ENCODE measurements around the gene PLA2G4B.

GRCh38 chr15:41887161-41887560, 48.5 kb downstream of the PLA2G4B start:
- no peak for TF ChIP-seq YY1 (IDR thresholded peaks at IDR 0.05; ENCODE audit: insufficient read depth, insufficient read length)
- TF ChIP-seq SUZ12 (IDR thresholded peaks at IDR 0.05; ENCODE audit: extremely low read depth, insufficient read depth, insufficient read length) = no peak
